Gastroesophageal sphincter (tissue), 3 donors: ENCODE measurements around the gene HSPA6.

ENCODE experiments used
- CTCF ChIP-seq, 4 experiments: fragments of 200-600 bp in 2 of 4; fragments of 450-650 bp in 2 of 4; sonication (generic) in 1 of 4; IDR thresholded peaks; one replicate each; pipeline ENCODE4 v1.5.1; 2017 to 2019; ENCODE audit warnings: antibody characterized with exemption in 4 of 4, mild to moderate bottlenecking in 2 of 4, moderate library complexity in 2 of 4
- EP300 ChIP-seq: sonication (generic); formaldehyde crosslinking; IDR thresholded peaks from one replicate; pipeline ENCODE4 v1.6.1; 2017; ENCODE audit warnings: antibody characterized with exemption, mild to moderate bottlenecking
- POLR2A ChIP-seq, 2 donors: fragments of 450-650 bp; IDR thresholded peaks; one replicate each; pipeline ENCODE4 v1.6.1; 2017; ENCODE audit warnings: antibody characterized with exemption in 2 of 2, mild to moderate bottlenecking in 2 of 2, moderate library complexity in 1 of 2
- POLR2AphosphoS5 ChIP-seq: sonication (generic); formaldehyde crosslinking; IDR thresholded peaks from one replicate; pipeline ENCODE4 v1.6.1; 2017; ENCODE audit warnings: antibody characterized with exemption

- TF ChIP-seq POLR2A (IDR thresholded peaks at IDR 0.05) (no peak), POLR2AphosphoS5 (no peak), CTCF (IDR thresholded peaks at IDR 0.05) (no peak), EP300 (no peak)
Measured at GRCh38 chr1:161511756-161512060, 12.6 kb upstream of the HSPA6 start.
